Fibroblast of pulmonary artery (primary cell): ENCODE measurements around the gene SCAMP2.

Experiments used
- DNase-seq: peaks from one replicate; pipeline ENCODE4 v3.0.0-alpha.2; 2010; ENCODE audit warnings: low read depth
- H3K4me3 ChIP-seq: replicated peaks from 2 replicates; pipeline ENCODE4 v1.5.1; 2011; ENCODE audit warnings: low read depth, mild to moderate bottlenecking, control low read depth, low read length, moderate library complexity
- CTCF ChIP-seq: IDR thresholded peaks from 2 replicates; pipeline ENCODE4 v1.5.1; 2011; ENCODE audit warnings: mild to moderate bottlenecking, control low read depth, low read length, inconsistent platforms; ENCODE audit errors: missing control alignments

The SCAMP2 gene

GRCh38 chr15:74798388-74799254 lies 74.5 kb downstream of the SCAMP2 start:
- DNase-seq = no peak
- H3K4me3 ChIP-seq = no peak overlapping the region
- TF ChIP-seq CTCF = no peak

- no peak for TF ChIP-seq CTCF
- H3K4me3 ChIP-seq = no peak overlapping the region
- no peak for DNase-seq
Observed at GRCh38 chr15:74795966-74796625, 77.1 kb downstream of the SCAMP2 start.

GRCh38 chr15:74794970-74795349 lies 78.2 kb downstream of the SCAMP2 start:
- TF ChIP-seq CTCF = no peak
- H3K4me3 ChIP-seq = no peak overlapping the region
- no peak for DNase-seq

GRCh38 chr15:74794248-74794969 lies 78.8 kb downstream of the SCAMP2 start:
- no peak for DNase-seq
- H3K4me3 ChIP-seq = no peak overlapping the region
- TF ChIP-seq CTCF = no peak
